SU-DHL-6 (cell line): ENCODE results near the gene EEPD1.

ENCODE experiments used
- EZH2phosphoT487 ChIP-seq: fragments of 200-600 bp; sonication (generic), shearing (Covaris generic); conservative IDR thresholded peaks from 2 replicates; pipeline ENCODE4 v1.6.1; 2018; ENCODE audit warnings: mild to moderate bottlenecking, antibody characterized with exemption, low read length, moderate library complexity, mixed read lengths
- TF ChIP-seq, protein P1 (sequence below): fragments of 200-600 bp; sonication (generic); IDR thresholded peaks from one replicate; pipeline ENCODE4 v1.5.1; 2017; ENCODE audit warnings: antibody characterized with exemption, mild to moderate bottlenecking, low read length, moderate library complexity; ENCODE audit not compliant: insufficient read depth, poor library complexity, severe bottlenecking

GRCh38 chr7:36231406-36231805, 78.4 kb downstream of the EEPD1 start:
- TF ChIP-seq, protein P1, sequence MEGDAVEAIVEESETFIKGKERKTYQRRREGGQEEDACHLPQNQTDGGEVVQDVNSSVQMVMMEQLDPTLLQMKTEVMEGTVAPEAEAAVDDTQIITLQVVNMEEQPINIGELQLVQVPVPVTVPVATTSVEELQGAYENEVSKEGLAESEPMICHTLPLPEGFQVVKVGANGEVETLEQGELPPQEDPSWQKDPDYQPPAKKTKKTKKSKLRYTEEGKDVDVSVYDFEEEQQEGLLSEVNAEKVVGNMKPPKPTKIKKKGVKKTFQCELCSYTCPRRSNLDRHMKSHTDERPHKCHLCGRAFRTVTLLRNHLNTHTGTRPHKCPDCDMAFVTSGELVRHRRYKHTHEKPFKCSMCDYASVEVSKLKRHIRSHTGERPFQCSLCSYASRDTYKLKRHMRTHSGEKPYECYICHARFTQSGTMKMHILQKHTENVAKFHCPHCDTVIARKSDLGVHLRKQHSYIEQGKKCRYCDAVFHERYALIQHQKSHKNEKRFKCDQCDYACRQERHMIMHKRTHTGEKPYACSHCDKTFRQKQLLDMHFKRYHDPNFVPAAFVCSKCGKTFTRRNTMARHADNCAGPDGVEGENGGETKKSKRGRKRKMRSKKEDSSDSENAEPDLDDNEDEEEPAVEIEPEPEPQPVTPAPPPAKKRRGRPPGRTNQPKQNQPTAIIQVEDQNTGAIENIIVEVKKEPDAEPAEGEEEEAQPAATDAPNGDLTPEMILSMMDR: no peak
- no peak for TF ChIP-seq EZH2phosphoT487
